A549 (cell line): ENCODE data around the gene POLR3B.

Experiments
- CHD2 ChIP-seq: fragments of 150-350 bp; IDR thresholded peaks from 2 replicates; pipeline ENCODE4 v1.6.1; 2014; ENCODE audit warnings: low read length; ENCODE audit not compliant: partially characterized antibody
- ELK1 ChIP-seq: fragments of 150-350 bp; IDR thresholded peaks from 2 replicates; pipeline ENCODE4 v1.6.1; 2014; ENCODE audit warnings: low read depth, mild to moderate bottlenecking, low read length
- FOSB ChIP-seq: fragments of 250-450 bp; sonication (Bioruptor Pico); IDR thresholded peaks from 2 replicates; pipeline ENCODE4 v1.5.0; 2020; ENCODE audit warnings: mild to moderate bottlenecking, moderate library complexity
- GATA3 ChIP-seq: IDR thresholded peaks from 2 replicates; pipeline ENCODE4 v1.6.1; 2012; ENCODE audit warnings: borderline replicate concordance
- MAZ ChIP-seq: fragments of 150-350 bp; IDR thresholded peaks from 2 replicates; pipeline ENCODE4 v1.6.1; 2014; ENCODE audit warnings: antibody characterized with exemption, low read depth, low read length, borderline replicate concordance
- NFE2L2 ChIP-seq: fragments of 150-350 bp; conservative IDR thresholded peaks from 2 replicates; pipeline ENCODE4 v1.6.1; 2014; ENCODE audit warnings: low read length
- POLR2A ChIP-seq: IDR thresholded peaks from 2 replicates; pipeline ENCODE4 v1.6.1; 2012; ENCODE audit warnings: mild to moderate bottlenecking, low read length
- RAD21 ChIP-seq, 2 experiments: fragments of >200 bp in 1 of 2; sonication (Bioruptor Twin) in 1 of 2; formaldehyde crosslinking in 1 of 2; IDR thresholded peaks in 1 of 2; conservative IDR thresholded peaks in 1 of 2; 2 replicates in 1 of 2; 3 replicates in 1 of 2; pipeline ENCODE4 v1.6.1; 2012 to 2018; ENCODE audit warnings: inconsistent platforms in 1 of 2
- RFX5 ChIP-seq: fragments of 450-650 bp; IDR thresholded peaks from 2 replicates; pipeline ENCODE4 v1.7.1; 2014; ENCODE audit warnings: antibody characterized with exemption, mild to moderate bottlenecking, moderate library complexity
- USF2 ChIP-seq: fragments of 450-650 bp; IDR thresholded peaks from 2 replicates; pipeline ENCODE4 v1.6.1; 2014; ENCODE audit warnings: antibody characterized with exemption
- TF ChIP-seq, protein P1 (sequence below): fragments of >200 bp; sonication (Bioruptor Twin); formaldehyde crosslinking; IDR thresholded peaks from 3 replicates; pipeline ENCODE4 v1.5.1; 2016

DNA sequence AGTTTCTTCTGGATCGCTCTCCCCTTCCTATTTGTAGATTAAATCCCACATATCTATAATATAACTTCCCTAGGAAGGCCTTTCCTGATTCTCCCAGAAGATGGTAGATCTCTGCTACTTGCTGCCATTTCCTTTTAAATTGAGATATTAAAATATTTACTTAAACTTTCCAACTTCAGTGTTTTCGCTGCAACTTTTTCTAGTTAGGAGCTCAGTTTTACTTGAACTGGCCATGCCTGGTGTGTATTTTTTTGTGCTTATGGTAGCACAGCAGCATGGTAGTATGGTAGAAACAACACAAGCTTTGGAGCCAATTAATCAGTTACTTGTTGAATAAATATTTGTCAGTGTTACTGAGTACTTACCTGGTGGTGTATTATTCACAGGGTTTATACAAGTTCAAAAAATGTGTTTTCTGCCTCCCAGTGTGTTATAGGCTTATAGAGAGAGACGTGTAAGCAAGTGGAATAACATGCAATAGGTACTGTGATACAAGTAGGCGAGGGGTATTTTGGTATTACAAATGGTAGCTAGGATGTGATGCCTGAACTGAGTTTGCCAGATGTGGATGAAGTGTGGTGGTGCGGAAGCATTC lies 2.9 kb downstream of the POLR3B start:
- TF ChIP-seq CHD2 (no peak), FOSB (no peak), POLR2A (no peak), MAZ (no peak), RFX5 (no peak), ELK1 (no peak), RAD21 (conservative IDR thresholded peaks at IDR 0.05 in 1 of 2, IDR thresholded peaks at IDR 0.05 in 1 of 2) (no peak), USF2 (no peak), NFE2L2 (no peak), GATA3 (no peak)
- TF ChIP-seq, protein P1, sequence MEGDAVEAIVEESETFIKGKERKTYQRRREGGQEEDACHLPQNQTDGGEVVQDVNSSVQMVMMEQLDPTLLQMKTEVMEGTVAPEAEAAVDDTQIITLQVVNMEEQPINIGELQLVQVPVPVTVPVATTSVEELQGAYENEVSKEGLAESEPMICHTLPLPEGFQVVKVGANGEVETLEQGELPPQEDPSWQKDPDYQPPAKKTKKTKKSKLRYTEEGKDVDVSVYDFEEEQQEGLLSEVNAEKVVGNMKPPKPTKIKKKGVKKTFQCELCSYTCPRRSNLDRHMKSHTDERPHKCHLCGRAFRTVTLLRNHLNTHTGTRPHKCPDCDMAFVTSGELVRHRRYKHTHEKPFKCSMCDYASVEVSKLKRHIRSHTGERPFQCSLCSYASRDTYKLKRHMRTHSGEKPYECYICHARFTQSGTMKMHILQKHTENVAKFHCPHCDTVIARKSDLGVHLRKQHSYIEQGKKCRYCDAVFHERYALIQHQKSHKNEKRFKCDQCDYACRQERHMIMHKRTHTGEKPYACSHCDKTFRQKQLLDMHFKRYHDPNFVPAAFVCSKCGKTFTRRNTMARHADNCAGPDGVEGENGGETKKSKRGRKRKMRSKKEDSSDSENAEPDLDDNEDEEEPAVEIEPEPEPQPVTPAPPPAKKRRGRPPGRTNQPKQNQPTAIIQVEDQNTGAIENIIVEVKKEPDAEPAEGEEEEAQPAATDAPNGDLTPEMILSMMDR: no peak
